ENCODE results near the gene RAB1A. TPM values are rescaled to one million over a fixed set of nuclear protein-coding genes. Genes with fewer than 3 reads are reported as not detected.

RAB1A gene
- total and polyA plus RNA-seq, 10 of the 15 experiments (the other 5 are each of a cell fraction or from before 2014, with no cell fraction given), result 48.9 to 171 (median 83.4) TPM

DNA sequence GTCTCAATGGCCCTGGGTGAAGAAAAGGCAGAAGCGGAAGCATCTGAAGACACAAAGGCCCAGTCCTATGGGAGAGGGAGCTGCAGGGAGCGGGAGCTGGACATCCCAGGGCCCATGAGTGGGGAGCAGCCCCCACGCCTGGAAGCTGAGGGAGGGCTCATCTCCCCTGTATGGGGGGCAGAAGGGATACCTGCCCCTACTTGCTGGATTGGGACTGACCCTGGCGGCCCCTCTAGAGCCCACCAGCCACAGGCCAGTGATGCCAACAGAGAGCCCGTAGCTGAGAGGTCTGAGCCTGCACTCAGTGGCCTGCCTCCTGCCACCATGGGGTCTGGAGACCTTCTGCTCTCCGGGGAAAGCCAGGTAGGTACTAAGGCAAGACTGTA is 60.5 kb downstream of the RAB1A start:
- intact Hi-C loops (cut with micrococcal nuclease; ENCODE audit: unreplicated experiment), result loop anchor here (10.0 kb wide), 1 partner anchor 365 kb away; the partner anchor contains the start of gene SPRED2
- H2AFZ ChIP-seq (ENCODE audit: control insufficient read depth, low read depth, low read length), result no peak overlapping the region
- H3K9me3 ChIP-seq (replicated peaks; ENCODE audit: control insufficient read depth, insufficient read depth, low read length), result no peaks in the 10 kb centered on the region
- FAIRE-seq (no peak), DNase-seq (ENCODE audit: low read depth, low spot score) (no peak), ATAC-seq (no peak)
- H3K27me3 ChIP-seq (replicated peaks in 1 of 2; ENCODE audit: control insufficient read depth in 2 of 2, insufficient read depth in 2 of 2, low read length in 1 of 2), result no peaks in the 10 kb centered on the region
- CTCF ChIA-PET, result interaction anchor here (2.6 kb wide), 1 partner anchor 118 kb away, joined by 15 read pairs; no protein-coding TSS in a partner anchor
- H3K4me2 ChIP-seq (ENCODE audit: control insufficient read depth, insufficient read depth), result no peak overlapping the region
- TF ChIP-seq POU2F2 (IDR thresholded peaks at IDR 0.05; ENCODE audit: borderline replicate concordance, low read depth, low read length) (no peak), TCF3 (IDR thresholded peaks at IDR 0.05; ENCODE audit: borderline replicate concordance, insufficient read depth, low read depth, low read length) (no peak), POLR2A (IDR thresholded peaks at IDR 0.05; ENCODE audit: low read depth, low read length) (no peak), CEBPB (IDR thresholded peaks at IDR 0.05; ENCODE audit: borderline replicate concordance in 1 of 2, low read depth in 2 of 2, low read length in 2 of 2) (no peak), SIX5 (IDR thresholded peaks at IDR 0.05; ENCODE audit: low read depth, low read length, severe bottlenecking) (no peak), HCFC1 (IDR thresholded peaks at IDR 0.05; ENCODE audit: low read length) (no peak), HDAC2 (IDR thresholded peaks at IDR 0.05) (no peak), CREB1 (IDR thresholded peaks at IDR 0.05; ENCODE audit: low read depth) (no peak), IKZF2 (IDR thresholded peaks at IDR 0.05) (no peak), PML (IDR thresholded peaks at IDR 0.05; ENCODE audit: low read length) (no peak), CHD2 (IDR thresholded peaks at IDR 0.05; ENCODE audit: borderline replicate concordance, low read depth, low read length) (no peak), ZBED1 (IDR thresholded peaks at IDR 0.05; ENCODE audit: borderline replicate concordance) (no peak)
- TF ChIP-seq, protein P1, sequence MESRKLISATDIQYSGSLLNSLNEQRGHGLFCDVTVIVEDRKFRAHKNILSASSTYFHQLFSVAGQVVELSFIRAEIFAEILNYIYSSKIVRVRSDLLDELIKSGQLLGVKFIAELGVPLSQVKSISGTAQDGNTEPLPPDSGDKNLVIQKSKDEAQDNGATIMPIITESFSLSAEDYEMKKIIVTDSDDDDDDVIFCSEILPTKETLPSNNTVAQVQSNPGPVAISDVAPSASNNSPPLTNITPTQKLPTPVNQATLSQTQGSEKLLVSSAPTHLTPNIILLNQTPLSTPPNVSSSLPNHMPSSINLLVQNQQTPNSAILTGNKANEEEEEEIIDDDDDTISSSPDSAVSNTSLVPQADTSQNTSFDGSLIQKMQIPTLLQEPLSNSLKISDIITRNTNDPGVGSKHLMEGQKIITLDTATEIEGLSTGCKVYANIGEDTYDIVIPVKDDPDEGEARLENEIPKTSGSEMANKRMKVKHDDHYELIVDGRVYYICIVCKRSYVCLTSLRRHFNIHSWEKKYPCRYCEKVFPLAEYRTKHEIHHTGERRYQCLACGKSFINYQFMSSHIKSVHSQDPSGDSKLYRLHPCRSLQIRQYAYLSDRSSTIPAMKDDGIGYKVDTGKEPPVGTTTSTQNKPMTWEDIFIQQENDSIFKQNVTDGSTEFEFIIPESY (IDR thresholded peaks at IDR 0.05), result no peak
- TF ChIP-seq, protein P2, sequence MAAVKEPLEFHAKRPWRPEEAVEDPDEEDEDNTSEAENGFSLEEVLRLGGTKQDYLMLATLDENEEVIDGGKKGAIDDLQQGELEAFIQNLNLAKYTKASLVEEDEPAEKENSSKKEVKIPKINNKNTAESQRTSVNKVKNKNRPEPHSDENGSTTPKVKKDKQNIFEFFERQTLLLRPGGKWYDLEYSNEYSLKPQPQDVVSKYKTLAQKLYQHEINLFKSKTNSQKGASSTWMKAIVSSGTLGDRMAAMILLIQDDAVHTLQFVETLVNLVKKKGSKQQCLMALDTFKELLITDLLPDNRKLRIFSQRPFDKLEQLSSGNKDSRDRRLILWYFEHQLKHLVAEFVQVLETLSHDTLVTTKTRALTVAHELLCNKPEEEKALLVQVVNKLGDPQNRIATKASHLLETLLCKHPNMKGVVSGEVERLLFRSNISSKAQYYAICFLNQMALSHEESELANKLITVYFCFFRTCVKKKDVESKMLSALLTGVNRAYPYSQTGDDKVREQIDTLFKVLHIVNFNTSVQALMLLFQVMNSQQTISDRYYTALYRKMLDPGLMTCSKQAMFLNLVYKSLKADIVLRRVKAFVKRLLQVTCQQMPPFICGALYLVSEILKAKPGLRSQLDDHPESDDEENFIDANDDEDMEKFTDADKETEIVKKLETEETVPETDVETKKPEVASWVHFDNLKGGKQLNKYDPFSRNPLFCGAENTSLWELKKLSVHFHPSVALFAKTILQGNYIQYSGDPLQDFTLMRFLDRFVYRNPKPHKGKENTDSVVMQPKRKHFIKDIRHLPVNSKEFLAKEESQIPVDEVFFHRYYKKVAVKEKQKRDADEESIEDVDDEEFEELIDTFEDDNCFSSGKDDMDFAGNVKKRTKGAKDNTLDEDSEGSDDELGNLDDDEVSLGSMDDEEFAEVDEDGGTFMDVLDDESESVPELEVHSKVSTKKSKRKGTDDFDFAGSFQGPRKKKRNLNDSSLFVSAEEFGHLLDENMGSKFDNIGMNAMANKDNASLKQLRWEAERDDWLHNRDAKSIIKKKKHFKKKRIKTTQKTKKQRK (IDR thresholded peaks at IDR 0.05; ENCODE audit: low read depth, low read length), result no peak
- TF ChIP-seq, protein P3, sequence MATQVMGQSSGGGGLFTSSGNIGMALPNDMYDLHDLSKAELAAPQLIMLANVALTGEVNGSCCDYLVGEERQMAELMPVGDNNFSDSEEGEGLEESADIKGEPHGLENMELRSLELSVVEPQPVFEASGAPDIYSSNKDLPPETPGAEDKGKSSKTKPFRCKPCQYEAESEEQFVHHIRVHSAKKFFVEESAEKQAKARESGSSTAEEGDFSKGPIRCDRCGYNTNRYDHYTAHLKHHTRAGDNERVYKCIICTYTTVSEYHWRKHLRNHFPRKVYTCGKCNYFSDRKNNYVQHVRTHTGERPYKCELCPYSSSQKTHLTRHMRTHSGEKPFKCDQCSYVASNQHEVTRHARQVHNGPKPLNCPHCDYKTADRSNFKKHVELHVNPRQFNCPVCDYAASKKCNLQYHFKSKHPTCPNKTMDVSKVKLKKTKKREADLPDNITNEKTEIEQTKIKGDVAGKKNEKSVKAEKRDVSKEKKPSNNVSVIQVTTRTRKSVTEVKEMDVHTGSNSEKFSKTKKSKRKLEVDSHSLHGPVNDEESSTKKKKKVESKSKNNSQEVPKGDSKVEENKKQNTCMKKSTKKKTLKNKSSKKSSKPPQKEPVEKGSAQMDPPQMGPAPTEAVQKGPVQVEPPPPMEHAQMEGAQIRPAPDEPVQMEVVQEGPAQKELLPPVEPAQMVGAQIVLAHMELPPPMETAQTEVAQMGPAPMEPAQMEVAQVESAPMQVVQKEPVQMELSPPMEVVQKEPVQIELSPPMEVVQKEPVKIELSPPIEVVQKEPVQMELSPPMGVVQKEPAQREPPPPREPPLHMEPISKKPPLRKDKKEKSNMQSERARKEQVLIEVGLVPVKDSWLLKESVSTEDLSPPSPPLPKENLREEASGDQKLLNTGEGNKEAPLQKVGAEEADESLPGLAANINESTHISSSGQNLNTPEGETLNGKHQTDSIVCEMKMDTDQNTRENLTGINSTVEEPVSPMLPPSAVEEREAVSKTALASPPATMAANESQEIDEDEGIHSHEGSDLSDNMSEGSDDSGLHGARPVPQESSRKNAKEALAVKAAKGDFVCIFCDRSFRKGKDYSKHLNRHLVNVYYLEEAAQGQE (IDR thresholded peaks at IDR 0.05; ENCODE audit: low read depth, low read length), result no peak
- H3K4me3 ChIP-seq, result no peak overlapping the region
- H4K20me1 ChIP-seq (ENCODE audit: control insufficient read depth, insufficient read depth), result no peaks in the 10 kb centered on the region
- H3K36me3 ChIP-seq (ENCODE audit: control insufficient read depth in 2 of 2, insufficient read depth in 2 of 2, low read length in 1 of 2), result peaks cover 10 to 24% of the 10 kb centered on the region in 2 experiments
- no TSS peak for BruUV-seq (replicated peaks)
- peaks cover 22% of the 10 kb centered on the region for H3K4me1 ChIP-seq (ENCODE audit: control insufficient read depth, insufficient read depth, low read length)
- POLR2A ChIA-PET, result no interaction called here
- RAD21 ChIA-PET (ENCODE audit: unreplicated experiment), result no interaction called here
- H3K27ac ChIP-seq (ENCODE audit: control insufficient read depth, insufficient read depth), result no peak overlapping the region
- WGBS (ENCODE audit: insufficient coverage, insufficient replicate concordance, low lambda C conversion rate, missing lambda C conversion rate), result 93% methylated on average over 6 of the region's 6 CpGs
- SMC1A ChIA-PET (ENCODE audit: uncharacterized antibody, unreplicated experiment), result interaction anchor here (1.7 kb wide), 1 partner anchor 13 kb away, joined by 5 read pairs; no protein-coding TSS in a partner anchor
- H3K9ac ChIP-seq (ENCODE audit: control insufficient read depth, insufficient read depth, low read length), result no peak overlapping the region
- in situ Hi-C loops (cut with MboI), result loop anchor here (10.0 kb wide), 1 partner anchor 95 kb away; no protein-coding TSS in a partner anchor
- no peaks in the 10 kb centered on the region; the same call in 1 of the 2 replicates for H3K79me2 ChIP-seq (ENCODE audit: control insufficient read depth, insufficient read depth, low read length)

Data from GM12878 (cell line).